Stimulated activated CD4-positive, alpha-beta T cell treated with anti-CD3 and anti-CD28 coated beads, Interleukin-2, amount 100 ng/mL, for 4 hours (primary cell): ENCODE data around the gene C16orf90.
"Not testable (repeated sequence)": the region's sequence is repeated elsewhere in the genome, so short reads cannot be mapped to it uniquely, and the experiment has no call there.

Experiments used
- DNase-seq: peaks from one replicate; pipeline ENCODE4 v3.0.0-alpha.2; 2020; ENCODE audit warnings: low read depth

The C16orf90 gene

DNA sequence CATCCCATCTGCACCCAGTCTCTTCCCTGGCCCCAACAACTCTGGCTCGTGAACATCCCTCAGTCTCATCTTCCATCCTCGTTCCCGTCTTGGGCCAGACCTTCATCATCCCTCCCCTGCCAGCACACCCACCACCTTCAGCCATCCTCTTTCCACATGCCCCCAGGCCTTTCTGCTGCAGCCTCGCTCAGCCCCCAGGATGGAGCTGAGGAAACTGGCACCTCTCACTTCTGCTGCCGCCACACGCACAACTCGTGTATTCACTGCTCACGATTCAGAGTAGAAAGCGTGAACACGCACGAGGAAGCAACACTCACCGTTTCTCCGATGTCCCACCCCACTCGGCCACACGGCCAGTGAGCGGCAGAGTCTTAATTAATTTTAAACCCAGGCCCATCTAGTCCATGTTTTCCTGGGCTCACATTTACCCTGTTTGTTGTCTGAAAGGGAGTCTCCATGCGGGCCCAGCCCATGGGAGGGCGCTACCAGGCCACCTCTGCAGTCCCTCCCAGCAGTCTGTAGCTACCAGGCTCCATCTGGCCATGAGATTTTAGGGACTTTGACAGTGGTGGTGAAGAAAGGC, 12.5 kb downstream of the C16orf90 start:
- DNase-seq = no peak

- DNase-seq = no peak
These were observed 13.3 kb downstream of the C16orf90 start for GRCh38 chr16:3481696-3482658.

DNA sequence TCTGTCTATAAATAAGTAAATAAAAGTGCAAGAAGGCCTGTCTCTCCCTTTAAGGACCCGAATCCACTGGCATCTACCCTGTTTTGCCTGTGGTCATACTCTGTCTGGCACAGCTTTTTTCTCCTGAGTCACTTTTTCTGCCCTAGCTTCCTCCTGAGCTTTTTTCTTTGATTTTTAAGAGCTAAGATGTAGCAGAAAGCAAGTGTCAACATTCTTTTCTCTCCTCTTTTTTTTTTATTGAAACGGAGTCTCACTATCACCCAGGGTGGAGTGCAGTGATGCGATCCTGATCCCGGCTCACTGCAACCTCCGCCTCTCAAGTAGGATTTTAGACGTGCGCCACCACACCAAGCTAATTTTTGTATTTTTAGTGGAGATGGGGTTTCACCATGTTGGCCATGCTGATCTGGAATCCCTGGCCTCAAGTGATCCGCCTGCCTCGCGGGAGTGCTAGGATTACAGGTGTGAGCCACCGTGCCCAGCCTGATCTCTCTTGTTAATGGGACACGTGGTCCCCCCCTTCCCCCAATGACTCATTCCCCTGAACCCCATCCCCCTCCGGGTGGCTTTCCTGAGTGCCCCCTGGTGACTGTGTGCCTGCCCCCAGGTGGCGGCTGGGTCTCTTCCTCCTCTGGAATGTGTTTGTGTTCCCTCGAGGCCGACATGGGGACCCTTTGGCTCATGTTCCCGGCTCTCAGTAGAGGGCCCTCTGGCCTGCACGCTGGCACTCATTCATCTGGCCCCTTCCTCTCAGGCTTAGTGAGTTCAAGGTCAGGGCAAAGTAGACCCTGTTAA, 14.2 kb downstream of the C16orf90 start:
- DNase-seq = no peak

DNA sequence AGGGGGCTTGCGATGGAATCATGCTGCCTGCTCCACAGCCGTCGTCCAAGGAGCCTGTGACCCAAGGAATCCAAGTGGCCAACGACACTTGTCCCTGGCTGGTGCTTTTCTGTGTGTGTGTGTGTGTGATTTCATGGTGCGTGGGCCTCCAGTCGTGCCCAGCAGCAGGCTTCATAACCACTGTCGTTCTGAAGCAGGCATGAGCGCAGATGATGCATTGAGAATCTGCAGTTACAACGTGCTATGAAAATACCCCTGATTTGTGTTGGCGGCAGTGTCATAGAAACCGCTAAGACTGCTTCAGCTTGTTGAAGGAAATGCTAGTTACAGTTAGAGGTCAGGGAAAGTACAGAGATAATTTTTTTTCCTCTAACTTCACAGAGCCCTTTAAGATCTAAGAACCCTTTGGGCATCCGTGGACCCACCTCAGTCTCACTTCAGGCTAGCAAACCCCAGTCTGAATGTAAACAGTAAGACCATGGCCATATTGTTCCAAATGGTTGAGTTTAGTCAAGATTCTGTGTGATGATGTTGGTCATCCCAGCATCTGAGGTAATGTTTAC, 15.6 kb downstream of the C16orf90 start:
- DNase-seq = no peak

- no peak for DNase-seq
These were observed 16.9 kb downstream of the C16orf90 start for GRCh38 chr16:3478242-3478925.

DNA sequence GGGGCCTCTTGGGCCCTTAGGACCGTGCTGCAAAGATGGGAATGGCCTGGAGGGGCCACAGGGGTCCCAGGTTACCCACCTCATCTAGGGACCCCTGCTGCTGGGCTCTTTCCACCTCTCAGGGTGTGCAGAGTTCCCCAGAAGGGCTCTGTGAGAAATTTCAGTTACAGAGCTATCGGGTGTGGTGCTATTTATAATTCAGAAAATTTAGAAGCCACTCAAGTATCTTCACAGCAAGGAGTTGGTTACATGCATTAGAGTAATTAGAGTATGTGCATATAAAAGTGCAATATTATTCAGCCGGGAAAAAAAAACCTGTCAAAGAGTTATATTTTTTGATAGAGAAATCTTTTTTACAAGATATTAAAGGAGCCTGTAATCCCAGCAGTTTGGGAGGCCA, 18.9 kb downstream of the C16orf90 start:
- DNase-seq = no peak

- no peak for DNase-seq
These were observed 19.5 kb downstream of the C16orf90 start for GRCh38 chr16:3475604-3476375.

- not testable (repeated sequence) for DNase-seq
These were observed 20.4 kb downstream of the C16orf90 start for GRCh38 chr16:3474870-3475269.

DNA sequence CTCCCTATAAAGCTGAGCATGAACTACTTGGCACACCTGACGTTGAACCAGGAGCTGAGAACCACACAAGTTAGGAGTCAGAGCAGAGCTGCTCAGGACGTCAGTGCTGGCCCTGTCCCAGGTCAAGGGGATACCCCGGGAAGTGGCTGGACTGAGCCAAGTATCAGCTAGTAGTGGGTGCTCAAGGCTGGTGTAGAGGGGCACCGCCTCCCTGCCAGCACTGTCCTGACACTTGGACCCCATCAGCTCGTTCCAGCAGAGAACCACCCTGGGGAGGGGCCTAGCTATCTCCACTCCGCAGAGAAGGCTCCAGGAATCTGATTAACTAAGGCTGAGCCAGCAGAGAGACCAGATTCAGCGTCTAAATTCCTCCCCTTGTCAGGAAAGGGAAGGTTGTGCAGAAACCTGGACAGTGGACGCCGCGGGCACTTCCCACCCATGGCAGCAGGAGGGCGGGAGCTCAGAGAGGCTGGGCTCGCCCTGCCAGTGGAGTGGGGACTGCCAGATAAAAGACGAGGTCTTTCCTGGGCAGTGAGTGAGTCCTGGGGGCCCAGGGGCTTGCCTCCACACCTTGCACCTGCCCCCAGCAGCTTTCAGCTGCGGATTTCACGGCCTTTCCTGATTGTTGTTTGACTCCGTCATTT, 21.0 kb downstream of the C16orf90 start:
- DNase-seq = no peak

- not testable (repeated sequence) for DNase-seq
These were observed 21.7 kb downstream of the C16orf90 start for GRCh38 chr16:3473596-3473943.

- no peak for DNase-seq
These were observed 22.3 kb downstream of the C16orf90 start for GRCh38 chr16:3472878-3473595.

DNA sequence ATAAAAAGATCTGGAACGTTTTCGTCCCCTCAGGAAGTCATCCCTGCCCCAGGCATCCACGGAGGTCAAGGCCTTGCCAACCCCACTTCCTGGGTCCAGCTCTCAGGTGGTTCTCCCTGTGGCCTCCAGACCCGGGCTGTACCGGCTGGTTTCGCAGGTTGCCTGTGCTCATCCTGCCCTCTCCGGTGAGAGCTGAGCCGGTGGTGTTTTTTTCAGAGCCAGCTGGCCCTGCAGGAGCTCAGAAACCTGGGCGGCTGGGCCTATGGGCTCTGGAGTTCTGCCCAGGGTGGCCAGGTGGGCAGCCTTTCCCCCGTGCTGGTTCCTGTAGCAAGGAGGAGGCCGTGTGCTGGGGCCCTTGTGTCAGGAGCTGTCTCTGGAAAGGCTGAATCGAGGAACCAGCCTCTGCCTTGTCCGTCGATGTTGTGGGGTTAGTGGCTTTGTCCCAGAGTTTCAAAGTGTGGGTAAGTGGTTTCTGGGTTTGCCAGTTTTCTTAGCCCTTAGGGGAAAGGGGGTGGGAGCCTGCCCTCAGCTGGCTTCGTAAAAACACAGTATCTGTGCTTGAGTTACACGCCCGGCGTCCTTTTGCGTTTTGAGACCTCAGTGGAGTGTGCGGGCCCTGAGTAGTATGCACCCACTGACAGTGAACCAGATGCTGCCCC, 23.6 kb downstream of the C16orf90 start:
- no peak for DNase-seq

- no peak for DNase-seq
These were observed 24.6 kb downstream of the C16orf90 start for GRCh38 chr16:3470723-3471122.

- no peak for DNase-seq
These were observed 25.6 kb downstream of the C16orf90 start for GRCh38 chr16:3469736-3470135.

GRCh38 chr16:3468501-3468900, 26.8 kb downstream of the C16orf90 start:
- DNase-seq = no peak

GRCh38 chr16:3467921-3468320, 27.4 kb downstream of the C16orf90 start:
- DNase-seq = no peak

- no peak for DNase-seq
These were observed 28.1 kb downstream of the C16orf90 start for GRCh38 chr16:3467182-3467581.

DNA sequence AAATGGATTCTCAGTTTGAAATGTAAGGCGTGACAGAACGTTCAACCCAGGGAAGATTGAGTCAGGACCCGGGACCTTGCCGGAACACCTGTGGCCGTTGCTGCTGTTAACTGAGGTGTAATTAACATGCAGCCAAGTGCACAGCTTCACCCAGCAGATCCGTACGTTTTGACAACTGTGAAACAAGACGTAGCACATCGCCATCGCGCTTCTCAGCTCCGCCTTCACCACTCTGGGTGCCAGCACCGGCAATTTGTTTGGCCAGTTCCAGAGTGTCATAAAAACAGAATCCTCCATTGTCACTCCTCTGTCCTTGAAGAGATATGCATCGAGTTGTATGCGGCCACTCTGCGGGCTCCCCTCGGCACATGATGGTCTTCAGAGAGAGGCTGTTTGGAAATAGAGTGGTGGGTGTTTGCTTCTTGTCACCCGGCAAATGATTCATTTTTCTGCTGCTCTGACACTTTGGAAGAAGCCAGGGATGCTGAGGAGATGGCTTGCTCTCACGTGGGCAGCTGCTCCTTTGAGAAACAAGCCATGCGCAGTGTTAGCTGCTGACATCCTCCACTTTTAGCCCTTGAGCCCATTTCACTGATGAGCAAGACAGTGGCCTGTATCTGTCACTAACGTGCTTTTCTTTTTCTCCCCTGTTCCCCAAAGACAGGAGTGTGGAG, 29.2 kb downstream of the C16orf90 start:
- no peak for DNase-seq

- no peak for DNase-seq
These were observed 30.0 kb downstream of the C16orf90 start for GRCh38 chr16:3465301-3465700.
